ENCODE results near the gene PTPRF.

GRCh38 chr1:43591181-43591580 lies 60.5 kb downstream of the PTPRF start:
- TF ChIP-seq CTCF (IDR thresholded peaks at IDR 0.05; ENCODE audit: borderline replicate concordance, extremely low read depth, low read length, poor library complexity, severe bottlenecking) (no peak), EZH2 (IDR thresholded peaks at IDR 0.05; ENCODE audit: borderline replicate concordance, low read depth, low read length, severe bottlenecking) (no peak)
